Stimulated activated CD8-positive, alpha-beta memory T cell treated with anti-CD3 and anti-CD28 coated beads, Interleukin-7, amount 100 ng/mL, for 48 hours (primary cell): Measurements from ENCODE around the gene BIN1.

ENCODE experiments used
- DNase-seq, 2 donors: peaks; one replicate each; pipeline ENCODE4 v3.0.0-alpha.2; 2020; ENCODE audit warnings: low read depth in 1 of 2; ENCODE audit errors: extremely low read depth in 1 of 2

The BIN1 gene

DNA sequence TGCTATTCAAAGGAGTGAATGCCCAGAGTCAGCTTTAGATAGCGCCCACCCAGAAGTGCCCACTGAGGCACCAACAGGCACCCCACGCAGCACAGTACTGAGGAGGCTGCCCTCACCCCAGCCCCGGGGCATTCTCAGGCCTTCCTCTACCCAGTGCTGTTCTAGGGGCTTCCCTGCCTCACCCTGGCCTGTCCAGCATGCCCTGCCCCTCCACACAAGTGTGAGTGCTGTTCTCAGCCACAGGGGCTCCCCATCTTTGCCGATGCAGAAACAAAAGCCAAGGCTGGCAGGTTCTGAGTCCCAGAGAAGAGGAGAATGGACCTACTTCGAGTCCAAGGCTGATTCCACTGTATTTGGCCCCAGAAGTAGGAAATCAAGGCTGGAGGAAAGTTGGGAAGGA lies 15.8 kb downstream of the BIN1 start:
- no peak for DNase-seq

DNA sequence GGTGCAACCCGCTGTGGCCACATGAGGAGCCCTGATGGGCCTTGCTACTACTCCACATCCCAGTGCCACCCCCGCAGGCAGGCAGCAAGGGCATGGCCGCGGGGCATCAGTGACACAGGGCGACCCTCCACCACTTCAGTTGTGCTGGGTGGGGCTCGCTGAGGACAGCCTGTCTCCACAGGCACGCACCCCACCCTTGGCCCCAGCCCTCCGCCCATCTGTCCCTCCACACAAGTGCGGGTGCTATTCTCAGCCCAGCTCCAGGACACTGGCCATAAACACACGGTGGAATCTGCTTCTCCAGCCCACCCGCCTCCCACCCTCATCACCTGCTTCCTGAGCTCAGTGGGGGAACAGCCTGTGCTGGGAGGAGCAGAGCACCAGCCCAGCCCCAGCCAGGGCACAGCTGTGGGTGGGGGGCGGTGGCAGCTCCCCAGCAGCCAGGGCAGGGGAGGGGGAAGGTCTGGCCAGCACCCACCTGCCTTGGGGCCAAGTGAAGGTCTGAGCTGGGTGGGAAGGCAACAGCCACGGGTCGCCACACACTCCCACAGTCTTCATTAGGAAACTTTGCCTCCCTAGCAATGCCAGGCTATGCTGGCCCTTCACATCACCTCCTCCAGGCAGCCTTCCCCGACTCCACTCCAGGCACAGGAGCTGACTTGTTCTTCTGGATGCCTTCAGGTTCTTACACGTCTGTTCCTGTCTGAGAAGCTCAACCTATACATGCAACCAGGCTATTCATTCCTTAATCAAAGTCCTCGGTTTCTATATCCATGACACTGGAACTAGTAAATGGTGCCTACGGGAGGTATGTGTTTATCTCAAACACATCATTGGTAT lies 16.5 kb downstream of the BIN1 start:
- DNase-seq, result no peak

- DNase-seq, result no peak
Measured at GRCh38 chr2:127089478-127090235, 17.3 kb downstream of the BIN1 start.

DNA sequence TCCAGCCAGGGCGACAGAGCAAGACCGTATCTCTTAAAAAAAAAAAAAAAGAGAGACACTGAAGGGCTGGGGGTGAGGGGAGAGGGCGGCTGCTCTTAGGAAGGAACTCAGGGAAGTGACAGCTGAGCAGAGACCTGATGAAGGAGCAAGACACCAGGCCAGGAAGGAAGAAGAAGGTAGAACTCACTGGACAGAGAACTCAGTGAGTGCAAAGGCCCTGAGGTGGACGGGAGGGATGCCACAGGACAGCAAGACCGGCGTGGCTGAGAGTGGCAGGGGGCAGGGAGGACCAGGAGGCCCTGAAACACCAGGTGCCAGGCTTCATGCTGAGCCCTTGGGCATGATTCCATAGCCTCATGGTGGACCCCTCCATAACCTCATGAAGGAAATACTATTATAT lies 18.2 kb downstream of the BIN1 start:
- no peak for DNase-seq

GRCh38 chr2:127087791-127088495 lies 19.0 kb downstream of the BIN1 start:
- DNase-seq, result no peak

GRCh38 chr2:127086990-127087790 lies 19.8 kb downstream of the BIN1 start:
- DNase-seq, result no peak

DNA sequence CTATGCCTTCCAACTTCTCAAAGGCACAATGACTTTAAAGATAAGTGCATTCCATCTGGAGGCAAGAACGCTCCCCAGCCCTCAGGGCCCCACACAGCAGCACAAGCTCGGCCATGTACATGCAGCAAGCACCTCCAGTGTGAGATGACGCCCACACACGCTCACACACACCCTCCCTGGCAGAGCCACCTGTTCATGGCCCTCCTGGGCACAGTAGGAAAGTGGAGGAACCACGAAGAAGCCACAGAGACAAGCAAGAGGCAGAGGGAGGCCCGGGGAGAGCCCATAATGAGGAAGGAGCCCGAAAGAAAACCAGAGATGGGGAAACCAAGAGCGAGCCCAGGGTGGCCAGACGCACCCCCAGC lies 21.7 kb downstream of the BIN1 start:
- DNase-seq, result no peak

- no peak for DNase-seq
Measured at GRCh38 chr2:127084611-127085316, 22.2 kb downstream of the BIN1 start.

- DNase-seq, result no peak
Measured at GRCh38 chr2:127083819-127084503, 23.0 kb downstream of the BIN1 start.

GRCh38 chr2:127082974-127083373 lies 24.0 kb downstream of the BIN1 start:
- DNase-seq, result no peak

DNA sequence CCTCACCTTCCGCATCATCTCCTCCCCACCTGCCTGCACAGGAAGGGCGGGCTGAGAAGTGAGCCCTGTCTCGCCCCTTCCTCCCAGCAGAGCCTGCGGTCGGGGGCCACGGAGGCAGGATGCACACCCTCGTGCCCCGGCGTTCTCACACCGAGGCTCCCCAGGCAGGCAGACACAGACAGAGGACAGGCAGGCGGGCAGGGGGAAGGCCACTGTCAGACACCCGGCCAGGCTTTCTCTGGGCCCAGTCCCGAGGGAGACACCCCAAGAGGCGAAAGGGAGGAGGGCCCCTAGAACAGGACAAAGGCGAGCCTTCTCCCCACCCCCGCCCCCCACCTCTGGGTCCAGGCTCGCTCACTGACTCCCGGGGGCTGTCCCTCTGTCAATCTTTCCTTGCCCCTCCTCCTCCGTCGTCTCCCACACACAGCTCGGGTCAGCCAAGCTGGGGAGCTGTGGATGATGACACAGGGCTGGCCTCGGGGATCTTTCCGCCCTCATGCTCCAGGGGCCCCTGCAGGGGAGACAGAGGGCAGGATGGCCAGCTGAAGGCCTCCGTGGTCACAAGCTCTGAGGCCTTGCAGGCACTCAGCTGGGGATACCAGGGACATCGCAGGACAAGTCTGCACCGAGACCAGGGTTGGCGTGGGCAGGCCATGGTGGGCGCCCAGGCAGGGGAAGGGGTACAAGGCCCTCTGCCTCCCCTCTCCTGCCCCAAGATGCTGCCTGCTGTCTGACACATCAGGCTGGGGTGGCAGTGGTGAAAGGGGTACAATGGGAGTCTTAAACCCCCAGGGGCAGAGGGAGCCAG lies 24.9 kb downstream of the BIN1 start:
- peak; percentile 54 to 60 for DNase-seq

GRCh38 chr2:127080938-127081755 lies 25.8 kb downstream of the BIN1 start:
- DNase-seq, result peak; percentile 52 to 61

GRCh38 chr2:127080226-127080937 lies 26.6 kb downstream of the BIN1 start:
- peak in 1 of 2 donors; percentile 56 for DNase-seq

GRCh38 chr2:127079358-127079920 lies 27.5 kb downstream of the BIN1 start:
- DNase-seq, result peak in 1 of 2 donors; percentile 39

- DNase-seq, result no peak
Measured at GRCh38 chr2:127078666-127079270, 28.2 kb downstream of the BIN1 start.

- DNase-seq, result no peak
Measured at GRCh38 chr2:127078028-127078427, 28.9 kb downstream of the BIN1 start.

- DNase-seq, result no peak
Measured at GRCh38 chr2:127076924-127077323, 30.0 kb downstream of the BIN1 start.
